SU-DHL-6 (cell line): ENCODE results near the gene SCLY.

Experiments used
- H2AFZ ChIP-seq: fragments of 200-600 bp; sonication (generic); 2 replicates; pipeline ENCODE4 v1.6.1; 2014; ENCODE audit warnings: low read depth, mild to moderate bottlenecking, moderate library complexity, mixed read lengths, antibody characterized with exemption, low read length; ENCODE audit not compliant: severe bottlenecking
- H3F3A ChIP-seq: fragments of 200-600 bp; shearing (Covaris generic); 2 replicates; pipeline ENCODE4 v1.6.0; 2016; ENCODE audit warnings: antibody characterized with exemption, mild to moderate bottlenecking; ENCODE audit not compliant: insufficient read depth
- H3K27ac ChIP-seq: fragments of 200-600 bp; sonication (generic); 2 replicates; pipeline ENCODE4 v1.5.1; 2016; ENCODE audit warnings: low read depth, mild to moderate bottlenecking, low read length, moderate library complexity, mixed read lengths
- H3K27me3 ChIP-seq: fragments of 200-600 bp; sonication (generic), shearing (Covaris generic); 2 replicates; pipeline ENCODE4 v1.6.0; 2014; ENCODE audit warnings: mild to moderate bottlenecking, low read length
- H3K36me3 ChIP-seq: fragments of 200-600 bp; sonication (generic); 2 replicates; pipeline ENCODE4 v1.6.1; 2014; ENCODE audit warnings: mild to moderate bottlenecking, low read length, mixed read lengths
- H3K4me2 ChIP-seq: fragments of 300-600, 200-600 bp; shearing (Covaris generic), sonication (generic); 2 replicates; pipeline ENCODE4 v1.6.0; 2014; ENCODE audit warnings: low read length, low read depth, mild to moderate bottlenecking; ENCODE audit not compliant: poor library complexity, severe bottlenecking
- H3K4me3 ChIP-seq: fragments of 200-600 bp; sonication (generic); 2 replicates; pipeline ENCODE4 v1.5.1; 2014; ENCODE audit warnings: antibody characterized with exemption, low read length, mild to moderate bottlenecking, mixed read lengths; ENCODE audit not compliant: insufficient read depth, poor library complexity, severe bottlenecking
- H3K79me2 ChIP-seq: fragments of 200-600 bp; sonication (generic); 2 replicates; pipeline ENCODE4 v1.6.1; 2014; ENCODE audit warnings: mild to moderate bottlenecking, low read length, moderate library complexity; ENCODE audit not compliant: insufficient read depth
- H3K9ac ChIP-seq: fragments of 200-600 bp; sonication (generic); 2 replicates; pipeline ENCODE4 v1.7.0; 2014; ENCODE audit warnings: mild to moderate bottlenecking, low read length
- H3K9me2 ChIP-seq: fragments of 200-600 bp; sonication (generic); replicated peaks from 2 replicates; pipeline ENCODE4 v1.6.1; 2014; ENCODE audit warnings: low read length; ENCODE audit not compliant: insufficient read depth
- H3K9me3 ChIP-seq: fragments of 200-600 bp; sonication (generic); 2 replicates; pipeline ENCODE4 v1.6.1; 2014; ENCODE audit warnings: low read length, mixed read lengths; ENCODE audit not compliant: insufficient read depth
- H4K20me1 ChIP-seq: fragments of 200-600 bp; sonication (generic); 2 replicates; pipeline ENCODE4 v1.6.1; 2014; ENCODE audit warnings: low read depth, mild to moderate bottlenecking, antibody characterized with exemption, low read length, moderate library complexity, mixed read lengths
- EZH2phosphoT487 ChIP-seq: fragments of 200-600 bp; sonication (generic), shearing (Covaris generic); conservative IDR thresholded peaks from 2 replicates; pipeline ENCODE4 v1.6.1; 2018; ENCODE audit warnings: mild to moderate bottlenecking, antibody characterized with exemption, low read length, moderate library complexity, mixed read lengths
- TF ChIP-seq, protein P1 (sequence below): fragments of 200-600 bp; sonication (generic); IDR thresholded peaks from one replicate; pipeline ENCODE4 v1.5.1; 2017; ENCODE audit warnings: antibody characterized with exemption, mild to moderate bottlenecking, low read length, moderate library complexity; ENCODE audit not compliant: insufficient read depth, poor library complexity, severe bottlenecking

SCLY gene

DNA sequence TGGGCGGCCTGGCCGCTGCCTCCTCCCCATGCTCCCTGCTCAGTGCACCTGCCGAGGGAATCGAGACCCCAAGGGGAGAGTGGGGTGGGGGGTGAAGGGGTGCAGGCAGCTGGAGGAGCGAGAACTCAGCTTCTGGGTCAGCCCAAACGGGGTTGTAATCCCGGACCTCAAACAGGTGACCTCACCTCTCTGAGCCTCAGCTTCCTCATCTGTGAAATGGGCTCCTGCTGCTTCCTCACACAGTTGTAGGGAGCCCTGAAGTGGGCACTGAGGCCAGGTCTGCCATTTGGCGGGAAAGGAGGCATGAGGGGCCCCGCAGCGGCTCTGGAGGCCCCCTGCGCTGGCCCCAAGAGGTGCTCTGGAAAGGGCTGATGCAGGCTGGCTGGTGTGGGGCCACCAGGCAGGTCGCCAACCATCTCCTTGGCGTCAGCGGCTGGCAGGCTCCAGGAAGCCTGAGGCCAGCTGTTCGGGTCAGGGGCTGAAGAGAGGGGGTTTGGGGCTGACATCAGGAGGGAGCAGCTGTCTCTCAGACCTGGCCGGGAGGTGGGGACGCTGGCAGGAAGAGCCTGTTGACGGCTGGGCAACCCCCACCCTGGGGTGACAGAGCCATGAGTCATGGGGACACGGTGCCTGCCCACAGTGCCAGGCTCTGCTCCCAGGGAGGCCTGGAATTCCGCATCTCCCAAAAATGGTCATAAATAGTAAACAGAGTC lies 82.6 kb downstream of the SCLY start:
- Histone ChIP-seq H3K79me2 (no peaks in the 10 kb centered on the region), H3K9ac (no peak overlapping the region), H3K36me3 (no peaks in the 10 kb centered on the region), H3K4me3 (no peak overlapping the region), H2AFZ (no peak overlapping the region), H3K9me3 (no peaks in the 10 kb centered on the region), H3K27ac (no peak overlapping the region), H4K20me1 (no peaks in the 10 kb centered on the region), H3K4me2 (no peak overlapping the region), H3K27me3 (no peaks in the 10 kb centered on the region), H3K9me2 (no peaks in the 10 kb centered on the region), H3F3A (no peaks in the 10 kb centered on the region)
- TF ChIP-seq EZH2phosphoT487, result no peak
- TF ChIP-seq, protein P1, sequence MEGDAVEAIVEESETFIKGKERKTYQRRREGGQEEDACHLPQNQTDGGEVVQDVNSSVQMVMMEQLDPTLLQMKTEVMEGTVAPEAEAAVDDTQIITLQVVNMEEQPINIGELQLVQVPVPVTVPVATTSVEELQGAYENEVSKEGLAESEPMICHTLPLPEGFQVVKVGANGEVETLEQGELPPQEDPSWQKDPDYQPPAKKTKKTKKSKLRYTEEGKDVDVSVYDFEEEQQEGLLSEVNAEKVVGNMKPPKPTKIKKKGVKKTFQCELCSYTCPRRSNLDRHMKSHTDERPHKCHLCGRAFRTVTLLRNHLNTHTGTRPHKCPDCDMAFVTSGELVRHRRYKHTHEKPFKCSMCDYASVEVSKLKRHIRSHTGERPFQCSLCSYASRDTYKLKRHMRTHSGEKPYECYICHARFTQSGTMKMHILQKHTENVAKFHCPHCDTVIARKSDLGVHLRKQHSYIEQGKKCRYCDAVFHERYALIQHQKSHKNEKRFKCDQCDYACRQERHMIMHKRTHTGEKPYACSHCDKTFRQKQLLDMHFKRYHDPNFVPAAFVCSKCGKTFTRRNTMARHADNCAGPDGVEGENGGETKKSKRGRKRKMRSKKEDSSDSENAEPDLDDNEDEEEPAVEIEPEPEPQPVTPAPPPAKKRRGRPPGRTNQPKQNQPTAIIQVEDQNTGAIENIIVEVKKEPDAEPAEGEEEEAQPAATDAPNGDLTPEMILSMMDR, result no peak

DNA sequence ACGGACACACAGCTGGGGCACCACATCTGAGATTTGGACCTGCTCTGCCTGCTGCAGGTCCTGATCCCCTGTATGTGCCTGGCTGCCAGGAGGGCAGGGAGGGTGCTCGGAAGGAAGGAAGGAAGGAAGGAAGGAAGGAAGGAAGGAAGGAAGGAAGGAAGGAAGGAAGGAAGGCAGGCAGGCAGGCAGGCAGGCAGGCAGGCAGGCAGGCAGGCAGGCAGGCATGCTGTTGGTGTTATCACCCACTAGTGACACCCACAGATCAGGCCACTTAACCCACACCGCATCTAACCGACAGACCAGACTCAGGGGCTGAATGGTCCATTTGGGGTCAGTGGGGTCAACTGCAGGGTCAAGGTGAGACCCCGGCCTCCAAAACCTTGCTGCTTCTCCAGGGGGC lies 83.5 kb downstream of the SCLY start:
- no peaks in the 10 kb centered on the region for H3K27me3 ChIP-seq
- no peak overlapping the region for H3K27ac ChIP-seq

DNA sequence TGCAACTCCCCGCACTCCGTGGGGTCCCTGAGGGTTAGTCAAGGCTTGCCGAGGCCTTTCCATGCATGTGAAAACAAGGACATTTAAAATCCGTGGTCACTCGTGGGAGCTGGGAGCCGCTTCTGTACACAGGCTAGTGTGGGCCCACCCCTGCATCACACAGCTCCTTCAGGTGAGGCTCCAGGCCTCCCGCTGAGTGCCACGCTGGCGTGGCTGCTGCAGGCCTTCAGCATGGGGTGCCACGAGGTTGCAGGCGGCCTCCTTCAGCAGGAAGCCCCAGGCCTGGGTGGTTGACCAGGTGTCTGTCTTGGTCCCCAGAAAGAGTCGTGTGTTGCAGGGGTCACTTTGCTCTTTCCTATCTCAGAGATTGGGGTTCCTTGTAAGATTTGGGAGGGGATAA lies 84.2 kb downstream of the SCLY start:
- Histone ChIP-seq H3K36me3 (no peaks in the 10 kb centered on the region), H3K4me2 (no peak overlapping the region), H4K20me1 (no peaks in the 10 kb centered on the region), H3K9me3 (no peaks in the 10 kb centered on the region), H2AFZ (no peak overlapping the region), H3K27ac (no peak overlapping the region), H3K27me3 (no peaks in the 10 kb centered on the region), H3K9me2 (no peaks in the 10 kb centered on the region), H3K4me3 (no peak overlapping the region), H3F3A (no peaks in the 10 kb centered on the region), H3K79me2 (no peaks in the 10 kb centered on the region), H3K9ac (no peak overlapping the region)
- no peak for TF ChIP-seq EZH2phosphoT487
- TF ChIP-seq, protein P1, result no peak

More for the DNA sequence above, 83.5 kb downstream of the SCLY start:
- Histone ChIP-seq H3K9me3 (no peaks in the 10 kb centered on the region), H4K20me1 (no peaks in the 10 kb centered on the region), H3K9me2 (no peaks in the 10 kb centered on the region), H3K36me3 (no peaks in the 10 kb centered on the region), H3K9ac (no peak overlapping the region), H3K4me3 (no peak overlapping the region), H2AFZ (no peak overlapping the region), H3F3A (no peaks in the 10 kb centered on the region), H3K79me2 (no peaks in the 10 kb centered on the region), H3K4me2 (no peak overlapping the region)
- TF ChIP-seq, protein P1, result no peak
- no peak for TF ChIP-seq EZH2phosphoT487
